Renal cortex interstitium (tissue), 11 donors: ENCODE data around the gene ITK. TPM values are rescaled to one million over a fixed set of nuclear protein-coding genes. Genes with fewer than 3 reads are reported as not detected.
A peak's percentile ranks its signal among the peaks of the same experiment; 100 is the strongest.

Experiments
- DNase-seq, 11 donors: peaks; one replicate each; pipeline ENCODE4 v3.0.0-alpha.2; 2013; ENCODE audit warnings: low read depth in 9 of 11, low spot score in 4 of 11; ENCODE audit errors: extremely low read depth in 1 of 11
- polyA plus RNA-seq, 3 donors: library from polyadenylated mRNA; unstranded; fragments of 120-200 nt; gene quantifications; one replicate each; pipeline ENCODE4 v1.2.1, GENCODE V29; 2013; ENCODE audit not compliant: insufficient read length in 3 of 3

The ITK gene
- polyA plus RNA-seq, 3 donors, result 0.14 to 0.57 (median 0.14) TPM

DNA sequence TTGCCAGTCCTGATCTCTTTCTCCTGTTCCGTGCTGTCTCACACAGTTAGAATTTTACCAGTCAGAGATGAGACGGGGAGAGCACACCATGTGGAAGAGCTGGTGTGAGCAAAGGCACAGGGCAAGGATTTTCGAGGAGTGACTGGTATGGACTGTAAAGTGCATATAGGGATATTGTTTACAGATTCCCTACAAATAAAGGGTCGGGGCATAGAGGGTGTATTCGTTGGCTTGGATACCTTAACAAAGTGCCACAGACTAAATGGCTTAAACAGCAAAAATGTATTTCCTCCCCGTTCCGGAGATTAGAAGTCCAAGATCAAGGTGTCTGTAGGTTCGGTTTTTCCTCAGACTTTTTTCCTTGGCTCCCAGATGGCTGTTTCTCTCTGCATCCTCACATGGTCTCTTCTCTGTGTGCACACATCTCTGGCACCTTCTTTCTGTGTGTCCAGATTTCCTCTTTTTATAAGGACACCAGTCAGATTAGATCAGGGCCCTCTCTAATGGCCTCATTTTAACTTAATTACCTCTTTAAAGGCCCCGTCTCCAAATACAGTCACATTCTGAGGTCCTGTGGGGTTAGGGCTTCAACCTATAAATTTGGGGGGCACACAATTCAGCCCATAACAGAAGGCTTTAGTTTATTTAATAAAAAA lies 108.7 kb downstream of the ITK start:
- DNase-seq, result no peak

DNA sequence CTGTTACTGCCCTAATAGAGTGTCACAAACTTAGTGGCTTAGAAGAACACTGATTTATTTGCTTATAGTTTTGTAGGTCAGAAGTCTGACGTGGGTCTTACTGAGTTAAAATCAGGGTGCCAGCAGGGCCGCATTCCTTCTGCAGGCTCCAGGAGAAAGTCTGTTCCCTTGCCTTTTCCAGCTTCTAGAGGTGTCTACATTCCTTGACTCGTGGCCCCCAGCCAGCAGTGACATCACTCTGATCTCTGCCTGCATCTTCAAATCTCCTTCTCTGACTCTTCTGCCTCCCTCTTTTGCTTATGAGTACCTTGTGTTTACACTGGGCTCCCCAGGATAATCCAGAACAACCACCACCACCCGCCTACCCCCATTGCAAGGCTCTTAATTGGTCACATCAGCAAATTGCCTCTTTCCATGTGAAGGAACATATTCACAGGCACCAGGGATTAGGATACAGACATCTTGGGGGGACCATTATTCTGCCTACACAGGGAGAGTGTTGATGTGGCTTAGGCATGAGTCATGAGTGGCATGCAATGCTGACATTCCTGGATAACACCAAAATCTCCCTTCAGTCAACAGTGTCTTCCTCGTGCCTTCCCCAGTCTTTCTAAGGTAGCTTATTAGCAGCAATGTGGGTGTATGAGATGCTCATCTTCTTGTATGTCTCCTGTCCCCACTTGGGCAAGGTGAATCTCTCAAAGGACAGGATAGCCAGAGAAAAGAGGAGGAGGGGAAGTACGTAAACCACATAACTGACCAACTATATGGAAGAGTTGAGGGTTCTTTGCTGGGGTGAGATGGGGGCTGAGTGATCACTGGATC lies 109.7 kb downstream of the ITK start:
- DNase-seq, result no peak

DNA sequence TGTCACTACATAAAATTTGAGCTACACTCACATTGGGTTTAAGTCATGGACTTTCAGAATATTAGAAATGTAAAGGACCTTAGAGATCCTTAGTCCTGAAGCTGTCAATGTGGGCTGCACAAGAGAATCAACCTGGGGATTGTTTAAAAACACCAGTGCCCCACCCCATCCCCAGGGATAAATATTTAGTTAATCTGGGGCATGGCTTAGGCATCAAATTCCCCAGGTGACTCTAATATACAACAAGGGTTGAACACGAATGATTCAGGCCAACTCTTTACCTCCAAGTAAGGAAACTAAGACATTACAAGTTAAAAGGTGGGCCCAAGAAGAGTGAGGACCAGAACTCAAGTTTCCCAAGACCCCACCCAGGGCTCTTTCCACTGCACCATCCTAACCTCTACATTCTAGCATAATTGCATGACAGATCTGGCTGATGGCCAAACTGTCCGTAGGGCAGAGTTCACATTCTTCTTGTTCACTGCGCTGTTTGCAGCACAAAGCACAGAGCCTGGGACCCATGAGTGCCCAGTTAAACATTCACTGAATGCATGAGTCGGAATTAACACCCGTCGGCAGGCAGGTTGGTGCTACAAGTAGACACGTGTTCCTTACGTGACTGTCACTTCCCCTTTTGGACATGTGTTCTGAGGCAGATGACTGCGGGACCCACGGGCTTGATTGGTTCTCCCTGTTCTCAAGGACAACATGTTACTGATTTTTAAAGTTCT lies 110.5 kb downstream of the ITK start:
- DNase-seq, result peak in 8 of 11 donors; percentile 41 to 84 (median 60)

DNA sequence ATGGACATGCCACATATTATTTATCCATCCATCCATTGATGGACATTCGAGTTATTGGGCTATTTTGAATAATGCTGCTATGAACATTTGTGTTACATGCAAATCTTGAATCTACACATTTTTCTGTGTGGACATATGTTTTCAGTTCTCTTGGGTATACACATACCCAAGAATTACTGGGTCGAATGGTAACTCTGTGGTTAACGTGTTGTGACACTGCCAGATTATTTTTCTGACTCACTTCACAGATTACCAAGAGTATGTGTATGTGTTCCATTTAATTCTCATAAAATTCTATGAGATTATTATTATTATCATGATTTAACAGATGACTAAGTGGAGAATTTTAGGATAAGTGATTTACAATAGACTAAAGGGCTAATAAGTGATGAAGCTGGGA lies 112.0 kb downstream of the ITK start:
- no peak for DNase-seq

DNA sequence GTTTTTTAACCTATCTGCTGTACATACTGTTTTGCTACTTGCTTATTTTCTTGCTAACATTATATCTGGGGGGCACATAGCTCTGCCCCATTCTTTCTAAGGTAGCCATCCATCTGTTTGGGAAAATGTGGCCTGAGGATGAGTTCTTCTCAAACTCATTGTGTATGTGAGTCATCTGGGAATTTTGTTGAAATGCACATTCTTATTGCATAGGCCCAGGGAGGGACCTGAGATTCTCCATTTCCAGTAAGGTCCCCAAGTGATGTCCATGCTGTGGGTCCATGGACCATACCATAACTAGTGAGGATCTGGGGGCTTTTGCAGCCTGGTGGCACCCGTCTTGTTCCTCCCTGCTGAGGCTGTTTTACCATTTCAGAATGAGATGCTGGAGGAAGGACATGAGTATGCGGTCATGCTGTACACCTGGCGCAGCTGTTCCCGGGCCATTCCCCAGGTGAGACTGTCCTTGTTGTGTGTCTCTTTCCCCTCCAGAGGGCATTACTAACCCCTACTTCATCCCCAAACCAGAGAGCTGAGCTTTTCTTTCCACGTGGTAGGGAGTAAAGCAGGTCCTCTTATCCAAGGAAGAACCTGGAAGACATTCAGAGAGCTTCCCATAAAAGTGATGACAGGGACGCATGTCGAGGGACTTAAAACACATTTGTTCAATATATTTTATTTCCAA lies 113.9 kb downstream of the ITK start:
- DNase-seq, result no peak

DNA sequence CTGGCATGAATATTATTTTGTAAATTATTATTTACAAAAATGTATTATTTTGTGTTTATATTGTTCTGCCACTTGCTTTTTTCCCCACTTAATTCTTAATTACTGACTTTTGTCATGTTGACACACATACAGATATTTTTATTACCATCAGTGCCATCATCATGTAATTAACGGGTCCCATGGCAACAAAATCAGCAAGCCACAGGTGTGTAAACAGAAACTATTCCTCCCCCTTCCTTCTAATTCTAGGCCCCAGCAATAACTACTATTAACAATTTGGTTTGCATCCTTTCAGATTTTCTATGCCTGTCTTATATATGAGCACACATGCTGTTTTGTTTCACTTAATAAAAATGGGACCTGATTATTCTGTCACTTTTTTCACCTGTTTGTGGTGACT lies 114.6 kb downstream of the ITK start:
- DNase-seq, result no peak

DNA sequence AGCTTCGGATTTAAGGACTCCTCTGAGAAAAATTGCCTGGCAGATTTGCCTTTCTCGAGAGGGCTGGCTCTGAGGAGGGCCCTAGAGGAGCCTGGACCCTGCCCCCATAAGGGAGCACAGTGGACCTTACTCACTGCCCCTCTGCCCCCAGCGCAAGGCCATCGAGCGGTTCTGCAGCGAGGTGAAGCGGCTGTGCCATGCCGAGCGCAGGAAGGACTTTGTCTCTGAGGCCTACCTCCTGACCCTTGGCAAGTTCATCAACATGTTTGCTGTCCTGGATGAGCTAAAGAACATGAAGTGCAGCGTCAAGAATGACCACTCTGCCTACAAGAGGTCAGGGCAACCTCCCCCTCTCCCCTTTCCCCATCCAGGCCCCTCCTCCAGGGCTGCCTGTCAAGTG lies 119.9 kb downstream of the ITK start:
- DNase-seq, result no peak

DNA sequence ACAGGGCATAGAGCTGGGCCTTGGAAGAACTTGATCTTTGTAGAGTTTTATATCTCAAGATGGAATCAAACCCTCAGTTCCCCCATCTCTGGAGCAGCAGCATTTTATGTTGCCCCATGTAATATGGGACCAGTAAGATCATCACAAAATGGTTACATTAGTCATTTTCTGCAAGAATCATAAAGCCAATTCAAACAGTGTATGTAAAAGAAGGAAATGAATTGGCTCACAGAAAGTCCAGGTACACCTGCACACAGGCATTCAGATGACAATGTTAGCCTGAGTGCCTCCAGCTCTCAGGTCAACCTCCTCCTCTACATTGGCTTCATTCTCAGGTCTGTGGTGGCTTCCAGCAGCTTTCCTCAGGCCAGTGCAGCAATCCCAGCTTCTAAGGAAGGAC lies 120.4 kb downstream of the ITK start:
- DNase-seq, result no peak

DNA sequence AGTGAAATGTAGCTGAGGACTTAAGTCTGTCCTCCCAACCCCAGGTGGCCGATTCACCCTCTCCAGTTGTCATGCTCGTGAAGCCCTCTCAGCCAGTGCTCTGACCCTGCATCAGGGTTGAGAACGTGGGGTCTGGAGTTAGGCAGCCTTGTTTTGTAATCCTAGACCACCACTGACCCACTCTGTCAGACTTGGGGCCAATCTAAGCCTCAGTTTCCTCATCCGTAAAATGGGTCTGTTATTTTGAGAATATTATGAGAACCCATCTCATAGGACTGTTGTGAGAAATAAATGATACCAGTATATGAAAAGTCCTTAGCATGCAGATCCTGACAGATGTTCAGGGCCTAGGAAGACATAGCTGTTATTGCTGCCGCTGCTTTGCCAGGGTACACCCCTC lies 122.4 kb downstream of the ITK start:
- DNase-seq, result no peak

DNA sequence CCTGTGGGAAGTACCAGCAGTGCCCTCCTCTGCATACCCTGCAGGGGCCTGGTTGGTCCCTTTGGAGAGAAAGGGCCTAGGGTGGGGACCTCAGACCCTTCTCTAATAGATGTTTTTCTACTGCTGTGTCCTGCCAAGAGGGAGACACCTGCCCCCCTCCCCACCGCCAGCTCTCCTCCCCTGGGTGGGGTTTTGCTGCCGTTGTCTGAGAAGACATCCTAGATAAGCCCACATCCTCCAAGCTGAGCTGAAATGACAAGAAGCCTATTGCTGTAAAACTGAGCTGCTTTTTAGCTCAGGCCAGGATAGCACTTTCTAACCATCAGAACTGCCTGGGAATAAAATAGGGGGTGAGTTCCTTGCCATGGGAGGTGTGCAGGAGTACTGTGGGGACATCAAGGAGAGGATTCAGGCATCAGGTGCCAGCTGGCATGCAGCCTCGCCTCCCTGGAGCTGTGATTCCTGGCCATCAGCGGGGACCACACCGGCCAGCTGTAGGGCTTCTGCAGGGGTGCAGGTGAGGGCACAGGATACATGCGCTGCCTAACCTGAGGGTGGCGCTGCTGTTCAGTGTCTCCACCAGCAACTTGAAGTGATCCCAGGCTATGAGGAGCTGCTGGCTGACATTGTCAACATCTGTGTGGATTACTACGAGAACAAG lies 123.2 kb downstream of the ITK start:
- no peak for DNase-seq

Other genes starting within 250 kb of the ITK start
- gene TIMD4, start 217.6 kb upstream of the ITK start, polyA plus RNA-seq, result under 1 TPM; 0.19 to 0.98 (median 0.64) TPM
- 1 to 10 TPM in 2 of 3 donors, under 1 TPM in 1; 0.72 to 7.0 (median 2.8) TPM for gene HAVCR1, start 121.7 kb upstream of the ITK start, polyA plus RNA-seq
- 10 to 100 TPM in 2 of 3 donors, 1 to 10 TPM in 1; 4.5 to 13.9 (median 11.9) TPM for gene HAVCR2, start 71.8 kb upstream of the ITK start, polyA plus RNA-seq
- gene MED7, start 38.0 kb upstream of the ITK start, polyA plus RNA-seq, result 10 to 100 TPM; 20.2 to 21.9 (median 21.2) TPM
- not detected for gene GARIN3, start 14.6 kb upstream of the ITK start, polyA plus RNA-seq
- 100 to 1,000 TPM; 103 to 142 (median 109) TPM for gene CYFIP2, start 85.3 kb downstream of the ITK start, polyA plus RNA-seq